Hepatocyte (in vitro differentiated cells): Measurements from ENCODE around the gene NPHP4. TPM values are rescaled to one million over a fixed set of nuclear protein-coding genes. Genes with fewer than 3 reads are reported as not detected.
A peak's percentile ranks its signal among the peaks of the same experiment; 100 is the strongest.

Experiments
- DNase-seq: peaks from one replicate; pipeline ENCODE4 v3.0.0-alpha.2; 2016; ENCODE audit warnings: low spot score
- H2AFZ ChIP-seq: fragments of 200-600 bp; sonication (generic); 2 replicates; pipeline ENCODE4 v1.6.0; 2016; ENCODE audit warnings: antibody characterized with exemption, mild to moderate bottlenecking
- H3K27ac ChIP-seq: fragments of 200-600 bp; sonication (generic); 2 replicates; pipeline ENCODE4 v1.5.1; 2016; ENCODE audit warnings: mild to moderate bottlenecking
- H3K27me3 ChIP-seq: fragments of 200-600 bp; sonication (generic); 2 replicates; pipeline ENCODE4 v1.6.1; 2016
- H3K36me3 ChIP-seq: fragments of 200-600 bp; sonication (generic); replicated peaks from 2 replicates; pipeline ENCODE4 v1.5.1; 2016; ENCODE audit warnings: low read depth; ENCODE audit not compliant: insufficient read depth
- H3K4me1 ChIP-seq: fragments of 200-600 bp; sonication (generic); 2 replicates; pipeline ENCODE4 v1.5.1; 2016; ENCODE audit warnings: mild to moderate bottlenecking, moderate library complexity; ENCODE audit not compliant: insufficient read depth
- H3K4me2 ChIP-seq: fragments of 200-600 bp; sonication (generic); 2 replicates; pipeline ENCODE4 v1.6.0; 2016
- H3K4me3 ChIP-seq: fragments of 200-600 bp; sonication (generic); 2 replicates; pipeline ENCODE4 v1.5.1; 2016; ENCODE audit warnings: mild to moderate bottlenecking
- H3K79me2 ChIP-seq: fragments of 200-600 bp; sonication (generic); 2 replicates; pipeline ENCODE4 v1.6.0; 2017; ENCODE audit warnings: mild to moderate bottlenecking
- H3K9me2 ChIP-seq: fragments of 200-600 bp; sonication (generic); replicated peaks from 2 replicates; pipeline ENCODE4 v1.6.0; 2017; ENCODE audit warnings: mild to moderate bottlenecking; ENCODE audit not compliant: insufficient read depth
- H3K9me3 ChIP-seq: fragments of 200-600 bp; sonication (generic); 2 replicates; pipeline ENCODE4 v1.5.1; 2016; ENCODE audit warnings: low read depth, mild to moderate bottlenecking
- H4K20me1 ChIP-seq: fragments of 200-600 bp; sonication (generic); 2 replicates; pipeline ENCODE4 v1.6.0; 2016; ENCODE audit warnings: mild to moderate bottlenecking; ENCODE audit not compliant: insufficient read depth, poor library complexity, severe bottlenecking
- CTCF ChIP-seq: fragments of 200-600 bp; sonication (generic); IDR thresholded peaks from 2 replicates; pipeline ENCODE4 v1.5.1; 2016; ENCODE audit warnings: antibody characterized with exemption, mild to moderate bottlenecking; ENCODE audit not compliant: poor library complexity
- EZH2 ChIP-seq: fragments of 200-600 bp; sonication (generic); IDR thresholded peaks from 2 replicates; pipeline ENCODE4 v1.6.1; 2016; ENCODE audit warnings: antibody characterized with exemption, mild to moderate bottlenecking, borderline replicate concordance
- EZH2phosphoT487 ChIP-seq: fragments of 200-600 bp; sonication (generic); IDR thresholded peaks from one replicate; pipeline ENCODE4 v1.6.1; 2018; ENCODE audit warnings: antibody characterized with exemption, mild to moderate bottlenecking, low read depth, moderate library complexity; ENCODE audit not compliant: unreplicated experiment, severe bottlenecking
- WGBS: methylation state at CpG from one replicate; pipeline ENCODE4 v1.1.6; 2016; ENCODE audit warnings: low lambda C conversion rate; ENCODE audit errors: missing lambda C conversion rate; 5-methylcytosine and 5-hydroxymethylcytosine counted together
- polyA plus RNA-seq: library from polyadenylated mRNA; unstranded; fragments of >200 nt; fragmentation: Nextera tagmentation; extraction: Ambion mirVana; gene quantifications from 2 replicates; pipeline ENCODE4 v1.2.1, GENCODE V29; 2016
- total RNA-seq: library from RNA; depleted of rRNA; stranded (reverse); fragments of >200 nt; gene quantifications from 2 replicates; pipeline ENCODE4 v1.2.3, GENCODE V29; 2014

NPHP4 gene
- total and polyA plus RNA-seq, 2 experiments from 2014 or later: 5.6 to 6.0 TPM

GRCh38 chr1:6027591-6027990, 35.4 kb upstream of the NPHP4 start:
- H3K4me3 ChIP-seq: no peak overlapping the region
- H3K36me3 ChIP-seq: no peaks in the 10 kb centered on the region
- H3K4me1 ChIP-seq: no peaks in the 10 kb centered on the region
- no peak overlapping the region for H3K4me2 ChIP-seq
- H3K9me3 ChIP-seq: no peaks in the 10 kb centered on the region
- no peak for TF ChIP-seq EZH2
- no peak for TF ChIP-seq EZH2phosphoT487
- TF ChIP-seq CTCF: no peak
- no peaks in the 10 kb centered on the region for H3K79me2 ChIP-seq
- H3K27ac ChIP-seq: no peak overlapping the region
- no peaks in the 10 kb centered on the region for H3K27me3 ChIP-seq
- 89% methylated on average over 10 of the region's 10 CpGs for WGBS
- H3K9me2 ChIP-seq: no peaks in the 10 kb centered on the region
- no peaks in the 10 kb centered on the region for H4K20me1 ChIP-seq
- no peak for DNase-seq
- H2AFZ ChIP-seq: no peak overlapping the region

- peak overlapping the region; percentile 16 for H3K4me2 ChIP-seq
- H3K27me3 ChIP-seq: no peaks in the 10 kb centered on the region
- no peak for TF ChIP-seq EZH2
- TF ChIP-seq CTCF: no peak
- TF ChIP-seq EZH2phosphoT487: no peak
- no peaks in the 10 kb centered on the region for H3K9me3 ChIP-seq
- no peaks in the 10 kb centered on the region for H3K79me2 ChIP-seq
- H3K4me3 ChIP-seq: no peak overlapping the region
- DNase-seq: peak; percentile 63
- no peaks in the 10 kb centered on the region for H3K9me2 ChIP-seq
- no peak overlapping the region for H3K27ac ChIP-seq
- H3K36me3 ChIP-seq: no peaks in the 10 kb centered on the region
- no peaks in the 10 kb centered on the region for H3K4me1 ChIP-seq
- H4K20me1 ChIP-seq: no peaks in the 10 kb centered on the region
- H2AFZ ChIP-seq: no peak overlapping the region
- WGBS: 57% methylated on average over 33 of the region's 34 CpGs
Measured at GRCh38 chr1:6026095-6026809, 34.0 kb upstream of the NPHP4 start.

- no peak for DNase-seq
- 85% methylated on average over 25 of the region's 29 CpGs for WGBS
- Histone ChIP-seq H3K9me3 (no peaks in the 10 kb centered on the region), H3K9me2 (no peaks in the 10 kb centered on the region), H3K27me3 (no peaks in the 10 kb centered on the region), H2AFZ (no peak overlapping the region), H3K27ac (no peak overlapping the region), H3K4me3 (no peak overlapping the region), H3K79me2 (no peaks in the 10 kb centered on the region), H3K4me1 (no peaks in the 10 kb centered on the region), H3K36me3 (no peaks in the 10 kb centered on the region), H4K20me1 (no peaks in the 10 kb centered on the region), H3K4me2 (peak overlapping the region; percentile 16)
- TF ChIP-seq EZH2phosphoT487 (no peak), EZH2 (no peak), CTCF (no peak)
Measured at GRCh38 chr1:6025269-6026094, 33.3 kb upstream of the NPHP4 start.
